ENCODE measurements around the gene YJEFN3. TPM values are rescaled to one million over a fixed set of nuclear protein-coding genes. Genes with fewer than 3 reads are reported as not detected.

The YJEFN3 gene
- total RNA-seq, 1 experiment from 2014 or later: 11.9 TPM

DNA sequence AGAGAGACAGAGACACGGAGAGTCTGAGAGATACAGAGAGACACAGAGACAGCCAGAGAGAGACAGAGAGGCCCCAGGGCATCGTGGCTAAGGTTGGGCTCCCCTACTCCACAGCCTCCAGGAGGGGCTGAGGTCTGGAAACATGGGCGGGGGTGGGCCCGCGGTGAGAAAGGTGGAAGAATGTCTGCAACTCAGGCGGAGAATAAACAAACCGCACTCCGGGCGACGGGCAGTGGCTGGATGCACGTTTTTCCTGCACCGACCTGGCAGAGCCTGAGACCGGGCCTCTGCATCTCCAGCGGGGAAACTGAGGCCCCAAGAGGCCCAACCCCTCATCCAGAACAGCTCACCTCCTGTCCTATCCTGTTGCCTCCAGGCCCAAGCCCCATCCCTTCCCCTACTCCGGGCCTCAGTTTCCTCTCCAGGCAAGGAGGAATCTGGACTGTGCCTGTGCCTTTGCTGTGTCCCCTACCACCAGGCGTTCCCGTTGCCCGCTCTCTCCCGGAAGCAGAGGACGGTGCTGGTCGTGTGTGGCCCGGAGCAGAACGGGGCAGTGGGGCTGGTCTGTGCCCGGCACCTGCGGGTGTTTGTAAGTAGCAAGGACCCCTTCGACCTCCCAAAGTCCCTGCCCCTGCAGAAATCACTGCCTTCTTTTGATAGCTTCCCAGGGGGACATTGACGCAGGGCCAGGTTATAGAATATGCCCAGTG, 6.0 kb downstream of the YJEFN3 start:
- Mint-ChIP-seq H3K27ac (ENCODE audit: low read depth, unreplicated experiment) (no peak overlapping the region), H3K36me3 (ENCODE audit: insufficient read depth, unreplicated experiment) (peaks cover 10% of the 10 kb centered on the region), H3K27me3 (ENCODE audit: insufficient read depth, unreplicated experiment) (no peaks in the 10 kb centered on the region), H3K4me1 (ENCODE audit: insufficient read depth, unreplicated experiment) (peaks cover 7% of the 10 kb centered on the region), H3K4me3 (ENCODE audit: unreplicated experiment) (no peak overlapping the region), H3K9me3 (ENCODE audit: unreplicated experiment) (no peaks in the 10 kb centered on the region)
- TF ChIP-seq, protein P1, sequence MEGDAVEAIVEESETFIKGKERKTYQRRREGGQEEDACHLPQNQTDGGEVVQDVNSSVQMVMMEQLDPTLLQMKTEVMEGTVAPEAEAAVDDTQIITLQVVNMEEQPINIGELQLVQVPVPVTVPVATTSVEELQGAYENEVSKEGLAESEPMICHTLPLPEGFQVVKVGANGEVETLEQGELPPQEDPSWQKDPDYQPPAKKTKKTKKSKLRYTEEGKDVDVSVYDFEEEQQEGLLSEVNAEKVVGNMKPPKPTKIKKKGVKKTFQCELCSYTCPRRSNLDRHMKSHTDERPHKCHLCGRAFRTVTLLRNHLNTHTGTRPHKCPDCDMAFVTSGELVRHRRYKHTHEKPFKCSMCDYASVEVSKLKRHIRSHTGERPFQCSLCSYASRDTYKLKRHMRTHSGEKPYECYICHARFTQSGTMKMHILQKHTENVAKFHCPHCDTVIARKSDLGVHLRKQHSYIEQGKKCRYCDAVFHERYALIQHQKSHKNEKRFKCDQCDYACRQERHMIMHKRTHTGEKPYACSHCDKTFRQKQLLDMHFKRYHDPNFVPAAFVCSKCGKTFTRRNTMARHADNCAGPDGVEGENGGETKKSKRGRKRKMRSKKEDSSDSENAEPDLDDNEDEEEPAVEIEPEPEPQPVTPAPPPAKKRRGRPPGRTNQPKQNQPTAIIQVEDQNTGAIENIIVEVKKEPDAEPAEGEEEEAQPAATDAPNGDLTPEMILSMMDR (IDR thresholded peaks at IDR 0.05; ENCODE audit: unreplicated experiment): no peak
- CTCF ChIA-PET: interaction anchor here (0.7 to 8.1 kb wide), 4 partner anchors 18 to 110 kb away, joined by 3 to 107 read pairs (median 6); partner anchors contain the start of gene GMIP
- POLR2A ChIA-PET: interaction anchor here (0.5 kb wide), 1 partner anchor 180 kb away, joined by 3 read pairs; no protein-coding TSS in a partner anchor
- intact Hi-C loops (cut with micrococcal nuclease): loop anchor here (5.0 kb wide), 1 partner anchor 423 kb away; no protein-coding TSS in a partner anchor
- no TSS peak for BruUV-seq (replicated peaks)
- DNase-seq (ENCODE audit: unreplicated experiment): no peak

DNA sequence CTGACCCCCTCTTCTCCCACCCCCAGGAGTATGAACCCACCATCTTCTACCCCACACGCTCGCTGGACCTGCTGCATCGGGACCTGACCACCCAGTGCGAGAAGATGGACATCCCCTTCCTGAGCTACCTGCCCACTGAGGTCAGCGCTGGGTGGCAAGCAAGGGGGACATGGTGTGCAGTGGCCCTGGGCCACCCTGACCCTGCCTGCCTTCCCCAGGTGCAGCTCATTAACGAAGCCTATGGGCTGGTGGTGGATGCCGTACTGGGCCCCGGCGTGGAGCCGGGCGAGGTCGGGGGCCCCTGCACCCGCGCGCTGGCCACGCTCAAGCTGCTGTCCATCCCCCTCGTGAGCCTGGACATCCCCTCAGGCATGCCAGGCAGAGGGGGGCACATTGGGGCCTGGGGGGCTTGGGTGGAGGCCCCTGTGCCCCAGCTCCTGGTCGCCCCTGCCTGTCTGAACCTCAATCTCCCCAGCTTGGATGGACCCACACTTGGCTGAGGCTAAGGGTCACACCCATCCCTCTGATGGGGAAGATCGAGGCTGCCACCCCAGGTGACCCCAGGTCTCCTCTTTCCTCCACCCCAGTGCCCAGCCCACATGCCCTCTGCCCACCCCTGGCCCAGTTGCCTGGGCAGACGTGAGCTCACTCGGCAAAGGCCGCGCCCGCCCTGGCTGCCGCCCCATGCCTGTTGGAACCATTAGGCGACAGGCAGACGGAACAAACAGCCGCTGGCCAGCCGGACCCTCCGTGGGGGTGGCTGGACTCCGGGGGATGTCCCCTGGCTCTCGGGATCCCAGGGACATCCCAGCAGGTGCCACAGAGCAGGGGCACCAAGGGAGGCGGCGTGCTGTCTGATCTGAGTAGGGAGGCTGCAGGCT, 6.8 kb downstream of the YJEFN3 start:
- intact Hi-C loops (cut with micrococcal nuclease): no loop called here
- Mint-ChIP-seq H3K27me3 (ENCODE audit: insufficient read depth, unreplicated experiment) (no peaks in the 10 kb centered on the region), H3K27ac (ENCODE audit: low read depth, unreplicated experiment) (no peak overlapping the region), H3K36me3 (ENCODE audit: insufficient read depth, unreplicated experiment) (peaks cover 7% of the 10 kb centered on the region), H3K4me1 (ENCODE audit: insufficient read depth, unreplicated experiment) (peaks cover 6% of the 10 kb centered on the region), H3K9me3 (ENCODE audit: unreplicated experiment) (no peaks in the 10 kb centered on the region), H3K4me3 (ENCODE audit: unreplicated experiment) (no peak overlapping the region)
- TF ChIP-seq, protein P1 (IDR thresholded peaks at IDR 0.05; ENCODE audit: unreplicated experiment): no peak
- no peak for DNase-seq (ENCODE audit: unreplicated experiment)
- ChIA-PET POLR2A (interaction anchor here (0.5 kb wide), 1 partner anchor 180 kb away, joined by 3 read pairs; no protein-coding TSS in a partner anchor), CTCF (interaction anchor here (0.7 to 8.1 kb wide), 6 partner anchors 17 to 151 kb away, joined by 3 to 107 read pairs (median 3); partner anchors contain the start of genes ATP13A1 and GMIP)
- no TSS peak for BruUV-seq (replicated peaks)

DNA sequence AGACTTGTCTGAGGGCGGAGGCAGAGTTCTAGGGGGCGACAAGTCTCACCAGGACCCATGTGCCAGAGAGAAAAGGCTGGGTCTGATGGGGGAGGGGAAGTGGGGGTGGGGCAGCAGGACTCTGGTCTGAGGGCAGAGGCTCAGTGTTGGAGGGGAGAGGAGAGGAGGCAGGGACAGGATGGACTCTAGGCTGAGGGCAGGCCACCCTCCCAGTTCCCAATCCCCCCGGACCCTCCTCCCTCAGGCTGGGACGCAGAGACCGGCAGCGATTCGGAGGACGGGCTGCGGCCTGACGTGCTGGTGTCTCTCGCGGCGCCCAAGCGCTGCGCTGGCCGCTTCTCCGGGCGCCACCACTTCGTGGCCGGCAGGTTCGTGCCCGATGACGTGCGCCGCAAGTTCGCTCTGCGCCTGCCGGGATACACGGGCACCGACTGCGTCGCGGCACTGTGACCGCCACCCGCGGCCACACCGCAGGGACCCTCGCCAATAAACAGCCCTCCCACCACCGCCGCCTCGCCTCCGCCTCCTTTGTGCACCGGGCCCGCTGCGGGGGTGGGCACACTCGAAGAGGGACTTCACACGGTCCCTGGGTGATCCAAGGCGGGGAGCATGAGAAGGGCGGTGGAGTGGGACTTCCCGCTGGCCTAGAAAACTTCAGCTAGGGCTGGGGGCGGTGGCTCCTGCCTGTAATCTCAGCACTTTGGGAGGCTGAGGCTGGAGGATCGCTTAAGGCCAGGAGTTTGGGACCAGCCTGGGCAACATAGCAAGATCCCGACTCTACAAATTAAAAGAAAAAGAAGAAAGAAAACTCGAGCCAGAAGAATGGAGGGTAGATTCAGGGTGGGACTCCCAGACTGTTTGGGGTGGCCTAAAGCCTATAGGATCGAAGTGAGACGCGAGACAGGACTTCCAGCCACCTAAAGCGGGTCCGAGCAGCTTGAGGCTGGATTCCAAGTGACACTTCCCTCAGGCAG, 8.7 kb downstream of the YJEFN3 start:
- no peaks in the 10 kb centered on the region for H3K9me3 Mint-ChIP-seq (ENCODE audit: unreplicated experiment)
- no peak for DNase-seq (ENCODE audit: unreplicated experiment)
- ChIA-PET POLR2A (no interaction called here), CTCF (no interaction called here)
- peaks cover 7% of the 10 kb centered on the region for H3K36me3 Mint-ChIP-seq (ENCODE audit: insufficient read depth, unreplicated experiment)
- H3K4me3 Mint-ChIP-seq (ENCODE audit: unreplicated experiment): no peak overlapping the region
- BruUV-seq (replicated peaks): no TSS peak
- TF ChIP-seq, protein P1 (IDR thresholded peaks at IDR 0.05; ENCODE audit: unreplicated experiment): no peak
- H3K27me3 Mint-ChIP-seq (ENCODE audit: insufficient read depth, unreplicated experiment): no peaks in the 10 kb centered on the region
- H3K27ac Mint-ChIP-seq (ENCODE audit: low read depth, unreplicated experiment): no peak overlapping the region
- peaks cover under 1% of the 10 kb centered on the region for H3K4me1 Mint-ChIP-seq (ENCODE audit: insufficient read depth, unreplicated experiment)
- intact Hi-C loops (cut with micrococcal nuclease): no loop called here

Measured in MCF 10A (cell line).